ENCODE data around the gene BEX4. TPM values are rescaled to one million over a fixed set of nuclear protein-coding genes. Genes with fewer than 3 reads are reported as not detected.
"Not testable (repeated sequence)": the region's sequence is repeated elsewhere in the genome, so short reads cannot be mapped to it uniquely, and the experiment has no call there.

Gene BEX4
- total and polyA plus RNA-seq, 12 donors: 32.1 to 61.6 (median 44.3) TPM

DNA sequence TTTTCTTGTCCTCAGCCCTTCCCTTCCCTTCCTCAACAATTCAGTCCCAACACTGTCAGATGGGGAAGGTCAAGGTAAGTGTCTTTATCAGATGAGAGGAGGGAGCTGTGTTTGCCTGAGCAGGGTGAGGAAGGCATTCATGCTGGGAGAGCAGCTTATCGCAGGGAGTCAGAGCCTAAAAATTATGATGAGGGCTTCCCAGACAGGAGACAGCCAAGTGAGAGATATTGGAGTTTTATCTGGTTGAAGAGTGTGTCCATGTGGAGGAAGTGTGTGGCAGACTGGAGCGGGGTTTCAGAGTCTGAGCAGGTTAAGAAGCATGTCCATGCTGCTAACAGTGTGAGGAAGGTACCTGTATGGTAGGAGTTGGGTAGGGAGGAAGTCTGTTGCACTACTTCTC is 18.4 kb downstream of the BEX4 start:
- DNase-seq (no peak), ATAC-seq (no peak)
- Histone ChIP-seq H3K4me1 (no peaks in the 10 kb centered on the region), H3K4me3 (no peak overlapping the region), H3K36me3 (no peaks in the 10 kb centered on the region), H3K27ac (no peak overlapping the region), H3K9me3 (no peaks in the 10 kb centered on the region), H3K27me3 (peaks cover 0 to 26% (median 0%) of the 10 kb centered on the region in 7 donors)
- TF ChIP-seq, protein P1, sequence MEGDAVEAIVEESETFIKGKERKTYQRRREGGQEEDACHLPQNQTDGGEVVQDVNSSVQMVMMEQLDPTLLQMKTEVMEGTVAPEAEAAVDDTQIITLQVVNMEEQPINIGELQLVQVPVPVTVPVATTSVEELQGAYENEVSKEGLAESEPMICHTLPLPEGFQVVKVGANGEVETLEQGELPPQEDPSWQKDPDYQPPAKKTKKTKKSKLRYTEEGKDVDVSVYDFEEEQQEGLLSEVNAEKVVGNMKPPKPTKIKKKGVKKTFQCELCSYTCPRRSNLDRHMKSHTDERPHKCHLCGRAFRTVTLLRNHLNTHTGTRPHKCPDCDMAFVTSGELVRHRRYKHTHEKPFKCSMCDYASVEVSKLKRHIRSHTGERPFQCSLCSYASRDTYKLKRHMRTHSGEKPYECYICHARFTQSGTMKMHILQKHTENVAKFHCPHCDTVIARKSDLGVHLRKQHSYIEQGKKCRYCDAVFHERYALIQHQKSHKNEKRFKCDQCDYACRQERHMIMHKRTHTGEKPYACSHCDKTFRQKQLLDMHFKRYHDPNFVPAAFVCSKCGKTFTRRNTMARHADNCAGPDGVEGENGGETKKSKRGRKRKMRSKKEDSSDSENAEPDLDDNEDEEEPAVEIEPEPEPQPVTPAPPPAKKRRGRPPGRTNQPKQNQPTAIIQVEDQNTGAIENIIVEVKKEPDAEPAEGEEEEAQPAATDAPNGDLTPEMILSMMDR (IDR thresholded peaks at IDR 0.05): no peak
- intact Hi-C loops (cut with DNase I): no loop called here
- 66 to 74% methylated on average over 2 of the region's 2 CpGs for WGBS, 2 donors

DNA sequence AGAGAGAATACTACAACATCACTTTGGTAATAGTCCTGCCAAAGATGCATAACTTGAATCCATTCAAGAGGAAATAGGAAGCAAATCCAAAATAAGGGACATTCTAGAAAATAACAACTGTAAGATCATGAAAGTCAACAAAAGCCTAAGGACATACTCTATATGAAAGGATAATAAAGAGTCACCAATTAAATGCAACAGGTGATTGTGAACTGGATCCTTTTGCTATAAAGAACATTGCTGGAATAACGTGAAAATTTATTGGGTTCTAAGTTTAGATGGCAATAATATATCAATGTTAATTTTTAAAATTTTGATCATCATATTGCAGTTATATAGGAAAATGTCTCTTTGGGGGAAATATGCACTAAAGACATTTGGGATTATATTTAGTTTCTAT is 20.0 kb downstream of the BEX4 start:
- WGBS, 2 donors: 90 to 98% methylated on average over 1 of the region's 1 CpG
- no peak for ATAC-seq
- Histone ChIP-seq H3K4me3 (no peak overlapping the region), H3K4me1 (no peaks in the 10 kb centered on the region), H3K27ac (no peak overlapping the region), H3K36me3 (no peaks in the 10 kb centered on the region), H3K27me3 (peaks cover 0 to 20% (median 0%) of the 10 kb centered on the region in 7 donors), H3K9me3 (no peaks in the 10 kb centered on the region)
- TF ChIP-seq, protein P1 (IDR thresholded peaks at IDR 0.05): no peak
- intact Hi-C loops (cut with DNase I): no loop called here
- no peak for DNase-seq

DNA sequence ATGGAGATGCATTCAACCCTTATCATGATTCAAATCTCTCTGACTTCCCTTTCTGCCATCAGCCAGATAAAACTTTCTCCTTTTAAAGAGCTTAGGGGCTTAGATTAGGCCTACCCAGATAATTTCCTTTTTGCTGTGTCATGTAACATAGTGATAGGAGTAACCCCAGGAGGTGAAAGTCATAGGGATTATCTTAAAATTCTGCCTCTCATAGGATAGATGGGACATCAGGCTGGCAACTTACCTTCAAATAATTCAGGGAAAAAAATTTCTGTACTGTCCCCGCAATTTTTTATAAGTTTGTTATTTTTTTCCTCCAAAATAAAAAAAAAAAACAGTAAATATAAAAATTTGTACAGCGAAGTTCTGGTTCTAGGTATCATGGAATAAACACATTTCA is 20.7 kb downstream of the BEX4 start:
- H3K9me3 ChIP-seq; H3K36me3 ChIP-seq; H3K4me3 ChIP-seq; ATAC-seq; intact Hi-C loops (cut with DNase I); DNase-seq; H3K4me1 ChIP-seq; H3K27ac ChIP-seq: not testable (repeated sequence)
- WGBS, 2 donors: 45 to 92% methylated on average over 2 of the region's 2 CpGs
- H3K27me3 ChIP-seq: peaks cover 0 to 23% (median 0%) of the 10 kb centered on the region in 7 donors

DNA sequence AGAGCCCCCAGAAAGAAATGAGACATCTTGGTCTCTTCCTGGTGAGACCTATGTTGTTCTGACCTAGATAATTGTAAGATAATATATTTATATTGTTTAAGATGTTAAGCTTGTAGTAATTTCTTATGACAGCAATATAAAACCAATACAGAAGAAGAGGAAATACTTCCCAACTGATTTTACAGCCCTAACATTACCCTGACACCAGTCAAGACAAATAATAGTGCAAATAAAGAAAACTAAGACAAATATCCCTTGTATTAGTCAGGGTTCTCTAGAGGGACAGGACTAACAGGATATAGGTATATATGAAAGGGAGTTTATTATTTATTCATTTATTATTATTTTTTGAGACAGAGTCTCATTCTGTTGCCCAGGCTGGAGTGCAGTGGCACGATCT is 21.4 kb downstream of the BEX4 start:
- H3K4me3 ChIP-seq: no peak overlapping the region
- H3K36me3 ChIP-seq: no peaks in the 10 kb centered on the region
- intact Hi-C loops (cut with DNase I): no loop called here
- peaks cover 0 to 21% (median 0%) of the 10 kb centered on the region in 7 donors for H3K27me3 ChIP-seq
- 100% methylated on average over 1 of the region's 1 CpG for WGBS, 2 donors
- no peaks in the 10 kb centered on the region for H3K4me1 ChIP-seq
- H3K9me3 ChIP-seq: no peaks in the 10 kb centered on the region
- DNase-seq: no peak
- no peak for ATAC-seq
- TF ChIP-seq, protein P1 (IDR thresholded peaks at IDR 0.05): no peak
- H3K27ac ChIP-seq: no peak overlapping the region

DNA sequence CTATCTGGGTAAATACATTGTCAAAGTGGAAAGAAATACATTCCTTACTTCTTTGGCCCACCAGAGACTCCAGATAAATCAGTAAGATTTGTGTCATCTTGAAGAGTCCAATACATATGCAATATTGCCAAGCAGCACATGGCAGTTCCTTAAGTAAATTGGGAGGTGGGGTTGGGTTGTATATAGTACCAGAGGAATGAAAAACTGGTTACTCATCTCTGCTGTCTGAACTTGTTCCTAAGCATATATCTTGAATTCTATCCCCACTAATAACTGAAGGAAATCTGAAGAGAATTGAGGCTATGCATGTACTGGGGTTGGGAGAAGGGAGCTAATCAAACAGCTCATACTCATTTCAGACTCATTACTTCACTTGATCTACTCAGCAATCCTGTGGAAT is 25.2 kb downstream of the BEX4 start:
- ATAC-seq (no peak), DNase-seq (no peak)
- no peaks in the 10 kb centered on the region for H3K9me3 ChIP-seq
- H3K27me3 ChIP-seq: peaks cover 0 to 18% (median 0%) of the 10 kb centered on the region in 7 donors
- H3K36me3 ChIP-seq: no peaks in the 10 kb centered on the region
- intact Hi-C loops (cut with DNase I): no loop called here
- TF ChIP-seq, protein P1 (IDR thresholded peaks at IDR 0.05): no peak
- H3K4me3 ChIP-seq: no peak overlapping the region
- no peaks in the 10 kb centered on the region for H3K4me1 ChIP-seq
- H3K27ac ChIP-seq: no peak overlapping the region

All from heart right ventricle (tissue), 16 donors.